ENCODE measurements around the gene C12orf43. TPM values are rescaled to one million over a fixed set of nuclear protein-coding genes. Genes with fewer than 3 reads are reported as not detected.

Gene C12orf43
- total RNA-seq, 1 donor: 15.2 TPM

GRCh38 chr12:120994589-120995337 lies 21.5 kb downstream of the C12orf43 start:
- Histone ChIP-seq H3K79me2 (ENCODE audit: insufficient read depth, low read length) (no peaks in the 10 kb centered on the region), H3K27me3 (ENCODE audit: insufficient read depth, low read length) (peaks cover 16% of the 10 kb centered on the region), H3K4me1 (ENCODE audit: insufficient read depth, low read length) (peaks cover 2% of the 10 kb centered on the region), H3K4me3 (ENCODE audit: insufficient read depth, low read length) (no peak overlapping the region), H3K9me3 (ENCODE audit: low read depth, low read length) (no peaks in the 10 kb centered on the region), H3K27ac (ENCODE audit: low read depth, low read length) (no peak overlapping the region), H2AFZ (ENCODE audit: low read length) (no peak overlapping the region), H3K4me2 (ENCODE audit: insufficient read depth, low read length) (no peak overlapping the region), H4K20me1 (ENCODE audit: insufficient read depth, low read length) (no peaks in the 10 kb centered on the region), H3K36me3 (ENCODE audit: insufficient read depth, low read length) (no peaks in the 10 kb centered on the region)
- no peak for DNase-seq (ENCODE audit: insufficient read length, low spot score, missing footprints)
- TF ChIP-seq, protein P1, sequence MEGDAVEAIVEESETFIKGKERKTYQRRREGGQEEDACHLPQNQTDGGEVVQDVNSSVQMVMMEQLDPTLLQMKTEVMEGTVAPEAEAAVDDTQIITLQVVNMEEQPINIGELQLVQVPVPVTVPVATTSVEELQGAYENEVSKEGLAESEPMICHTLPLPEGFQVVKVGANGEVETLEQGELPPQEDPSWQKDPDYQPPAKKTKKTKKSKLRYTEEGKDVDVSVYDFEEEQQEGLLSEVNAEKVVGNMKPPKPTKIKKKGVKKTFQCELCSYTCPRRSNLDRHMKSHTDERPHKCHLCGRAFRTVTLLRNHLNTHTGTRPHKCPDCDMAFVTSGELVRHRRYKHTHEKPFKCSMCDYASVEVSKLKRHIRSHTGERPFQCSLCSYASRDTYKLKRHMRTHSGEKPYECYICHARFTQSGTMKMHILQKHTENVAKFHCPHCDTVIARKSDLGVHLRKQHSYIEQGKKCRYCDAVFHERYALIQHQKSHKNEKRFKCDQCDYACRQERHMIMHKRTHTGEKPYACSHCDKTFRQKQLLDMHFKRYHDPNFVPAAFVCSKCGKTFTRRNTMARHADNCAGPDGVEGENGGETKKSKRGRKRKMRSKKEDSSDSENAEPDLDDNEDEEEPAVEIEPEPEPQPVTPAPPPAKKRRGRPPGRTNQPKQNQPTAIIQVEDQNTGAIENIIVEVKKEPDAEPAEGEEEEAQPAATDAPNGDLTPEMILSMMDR (IDR thresholded peaks at IDR 0.05; ENCODE audit: extremely low read depth, low read depth, low read length): no peak

DNA sequence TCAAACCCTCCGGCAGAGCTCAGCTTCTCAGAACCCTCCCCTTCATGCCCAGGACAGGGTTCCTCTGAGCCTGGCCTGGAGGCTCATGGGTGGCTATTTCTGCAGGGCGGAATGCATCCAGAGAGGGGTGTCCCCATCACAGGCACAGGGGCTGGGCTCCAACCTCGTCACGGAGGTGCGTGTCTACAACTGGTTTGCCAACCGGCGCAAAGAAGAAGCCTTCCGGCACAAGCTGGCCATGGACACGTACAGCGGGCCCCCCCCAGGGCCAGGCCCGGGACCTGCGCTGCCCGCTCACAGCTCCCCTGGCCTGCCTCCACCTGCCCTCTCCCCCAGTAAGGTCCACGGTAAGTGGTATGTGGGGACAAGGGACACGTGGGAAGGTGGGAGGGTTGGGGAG lies 22.2 kb downstream of the C12orf43 start:
- Histone ChIP-seq H3K4me3 (ENCODE audit: insufficient read depth, low read length) (no peak overlapping the region), H3K27ac (ENCODE audit: low read depth, low read length) (no peak overlapping the region), H4K20me1 (ENCODE audit: insufficient read depth, low read length) (no peaks in the 10 kb centered on the region), H3K27me3 (ENCODE audit: insufficient read depth, low read length) (peaks cover 16% of the 10 kb centered on the region), H3K4me1 (ENCODE audit: insufficient read depth, low read length) (no peaks in the 10 kb centered on the region), H2AFZ (ENCODE audit: low read length) (no peak overlapping the region), H3K4me2 (ENCODE audit: insufficient read depth, low read length) (no peak overlapping the region), H3K36me3 (ENCODE audit: insufficient read depth, low read length) (no peaks in the 10 kb centered on the region), H3K9me3 (ENCODE audit: low read depth, low read length) (no peaks in the 10 kb centered on the region), H3K79me2 (ENCODE audit: insufficient read depth, low read length) (no peaks in the 10 kb centered on the region)
- TF ChIP-seq, protein P1 (IDR thresholded peaks at IDR 0.05; ENCODE audit: extremely low read depth, low read depth, low read length): no peak
- DNase-seq (ENCODE audit: insufficient read length, low spot score, missing footprints): no peak

GRCh38 chr12:120993496-120993895 lies 22.8 kb downstream of the C12orf43 start:
- no peaks in the 10 kb centered on the region for H4K20me1 ChIP-seq (ENCODE audit: insufficient read depth, low read length)
- peaks cover 18% of the 10 kb centered on the region for H3K27me3 ChIP-seq (ENCODE audit: insufficient read depth, low read length)
- H3K4me1 ChIP-seq (ENCODE audit: insufficient read depth, low read length): no peaks in the 10 kb centered on the region
- no peak overlapping the region for H3K27ac ChIP-seq (ENCODE audit: low read depth, low read length)
- no peaks in the 10 kb centered on the region for H3K9me3 ChIP-seq (ENCODE audit: low read depth, low read length)
- TF ChIP-seq, protein P1 (IDR thresholded peaks at IDR 0.05; ENCODE audit: extremely low read depth, low read depth, low read length): no peak
- H3K79me2 ChIP-seq (ENCODE audit: insufficient read depth, low read length): no peaks in the 10 kb centered on the region
- no peak overlapping the region for H3K4me2 ChIP-seq (ENCODE audit: insufficient read depth, low read length)
- no peak for DNase-seq (ENCODE audit: insufficient read length, low spot score, missing footprints)
- no peak overlapping the region for H2AFZ ChIP-seq (ENCODE audit: low read length)
- H3K36me3 ChIP-seq (ENCODE audit: insufficient read depth, low read length): no peaks in the 10 kb centered on the region
- no peak overlapping the region for H3K4me3 ChIP-seq (ENCODE audit: insufficient read depth, low read length)

- no peaks in the 10 kb centered on the region for H3K9me3 ChIP-seq (ENCODE audit: low read depth, low read length)
- DNase-seq (ENCODE audit: insufficient read length, low spot score, missing footprints): no peak
- H2AFZ ChIP-seq (ENCODE audit: low read length): no peak overlapping the region
- no peak overlapping the region for H3K27ac ChIP-seq (ENCODE audit: low read depth, low read length)
- H4K20me1 ChIP-seq (ENCODE audit: insufficient read depth, low read length): no peaks in the 10 kb centered on the region
- no peaks in the 10 kb centered on the region for H3K4me1 ChIP-seq (ENCODE audit: insufficient read depth, low read length)
- H3K27me3 ChIP-seq (ENCODE audit: insufficient read depth, low read length): peaks cover 18% of the 10 kb centered on the region
- no peaks in the 10 kb centered on the region for H3K79me2 ChIP-seq (ENCODE audit: insufficient read depth, low read length)
- H3K4me3 ChIP-seq (ENCODE audit: insufficient read depth, low read length): no peak overlapping the region
- H3K36me3 ChIP-seq (ENCODE audit: insufficient read depth, low read length): no peaks in the 10 kb centered on the region
- H3K4me2 ChIP-seq (ENCODE audit: insufficient read depth, low read length): no peak overlapping the region
- TF ChIP-seq, protein P1 (IDR thresholded peaks at IDR 0.05; ENCODE audit: extremely low read depth, low read depth, low read length): no peak
These were observed 23.3 kb downstream of the C12orf43 start for GRCh38 chr12:120992989-120993388.
